ENCODE measurements around the gene GAS7. TPM values are rescaled to one million over a fixed set of nuclear protein-coding genes. Genes with fewer than 3 reads are reported as not detected.

The GAS7 gene
- total RNA-seq, 1 donor from 2014 or later = 0.16 TPM

DNA sequence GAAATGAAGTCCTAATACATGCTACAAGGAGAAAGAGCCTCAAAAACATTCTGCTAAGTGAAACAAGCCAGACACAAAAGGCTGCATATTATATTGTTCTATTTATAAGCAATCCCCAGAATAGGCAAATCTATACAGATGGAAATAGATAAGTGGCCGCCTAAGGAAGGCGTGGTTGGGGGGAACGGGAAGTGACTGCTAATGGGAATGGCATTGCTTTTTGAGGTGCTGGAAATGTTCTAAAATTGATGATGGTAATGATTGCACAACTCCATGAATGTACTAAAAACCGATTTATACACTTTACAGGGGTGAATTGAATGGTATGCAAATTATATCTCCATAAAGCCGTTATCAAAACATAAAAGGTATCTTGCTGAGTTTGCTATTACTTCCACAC, 67.7 kb downstream of the GAS7 start:
- no peak for DNase-seq (ENCODE audit: low spot score)
- intact Hi-C loops (cut with micrococcal nuclease) = no loop called here
- no peaks in the 10 kb centered on the region for H3K36me3 Mint-ChIP-seq (ENCODE audit: low read depth)
- peaks cover 4% of the 10 kb centered on the region for H3K27me3 Mint-ChIP-seq (ENCODE audit: insufficient read depth)
- no peak overlapping the region for H3K4me3 Mint-ChIP-seq
- no peak overlapping the region for H3K27ac Mint-ChIP-seq
- H3K9me3 Mint-ChIP-seq = no peaks in the 10 kb centered on the region
- no peaks in the 10 kb centered on the region for H3K4me1 Mint-ChIP-seq (ENCODE audit: low read depth)

DNA sequence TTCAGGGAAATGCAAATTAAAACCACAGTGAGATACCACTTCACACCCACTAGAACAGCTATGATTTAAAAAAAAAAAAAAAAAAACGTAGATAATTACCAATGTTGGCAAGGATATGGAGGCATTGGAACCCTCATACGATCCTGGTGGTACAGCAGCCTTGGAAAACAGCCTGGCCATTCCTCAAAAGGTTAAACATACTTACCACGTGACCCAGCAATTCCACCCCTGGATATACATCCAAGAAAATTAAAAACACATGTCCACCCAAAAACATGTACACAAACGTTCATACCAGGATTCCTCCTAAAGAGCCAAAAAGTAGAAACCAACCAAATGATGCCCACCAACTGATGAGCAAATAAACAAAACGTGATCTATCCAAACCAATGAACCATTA, 68.1 kb downstream of the GAS7 start:
- peaks cover 3% of the 10 kb centered on the region for H3K27me3 Mint-ChIP-seq (ENCODE audit: insufficient read depth)

DNA sequence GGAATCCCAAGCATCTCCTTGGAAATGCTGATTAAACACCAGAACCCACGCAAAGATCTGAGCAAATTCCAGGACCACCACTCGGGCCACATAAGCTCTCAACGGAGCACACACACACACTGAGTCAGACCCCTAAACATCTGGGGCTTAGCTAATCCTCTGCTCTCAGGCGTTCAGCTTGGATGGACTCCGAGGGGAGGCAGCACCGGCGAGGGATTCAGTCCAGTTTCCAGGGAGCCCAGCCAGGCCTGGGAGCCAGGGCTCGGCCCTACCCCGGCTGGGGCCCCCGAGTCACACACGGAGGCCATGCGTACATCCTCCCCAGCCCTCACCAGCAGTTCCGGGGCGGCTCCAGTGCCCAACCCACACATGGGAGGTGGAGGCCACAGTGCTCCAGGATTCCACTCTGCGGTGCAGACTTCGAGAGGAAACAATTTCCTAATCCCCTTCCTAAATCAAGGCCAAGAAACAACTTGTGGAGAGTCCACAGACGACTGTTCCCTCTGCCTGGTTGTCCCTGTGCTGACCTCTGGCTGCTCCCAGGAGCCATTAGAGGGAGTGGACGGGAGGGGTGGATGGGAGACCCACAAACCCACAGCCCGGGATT, 70.5 kb downstream of the GAS7 start:
- H3K27me3 Mint-ChIP-seq (ENCODE audit: insufficient read depth) = peaks cover 3% of the 10 kb centered on the region
- no peaks in the 10 kb centered on the region for H3K36me3 Mint-ChIP-seq (ENCODE audit: low read depth)
- H3K4me1 Mint-ChIP-seq (ENCODE audit: low read depth) = no peaks in the 10 kb centered on the region
- H3K27ac Mint-ChIP-seq = no peak overlapping the region
- no peaks in the 10 kb centered on the region for H3K9me3 Mint-ChIP-seq
- DNase-seq (ENCODE audit: low spot score) = no peak
- intact Hi-C loops (cut with micrococcal nuclease) = no loop called here
- no peak overlapping the region for H3K4me3 Mint-ChIP-seq

More for the DNA sequence above, 68.1 kb downstream of the GAS7 start:
- no peaks in the 10 kb centered on the region for H3K4me1 Mint-ChIP-seq (ENCODE audit: low read depth)
- H3K9me3 Mint-ChIP-seq = no peaks in the 10 kb centered on the region
- intact Hi-C loops (cut with micrococcal nuclease) = no loop called here
- no peak for DNase-seq (ENCODE audit: low spot score)
- no peak overlapping the region for H3K4me3 Mint-ChIP-seq
- no peak overlapping the region for H3K27ac Mint-ChIP-seq
- H3K36me3 Mint-ChIP-seq (ENCODE audit: low read depth) = no peaks in the 10 kb centered on the region

DNA sequence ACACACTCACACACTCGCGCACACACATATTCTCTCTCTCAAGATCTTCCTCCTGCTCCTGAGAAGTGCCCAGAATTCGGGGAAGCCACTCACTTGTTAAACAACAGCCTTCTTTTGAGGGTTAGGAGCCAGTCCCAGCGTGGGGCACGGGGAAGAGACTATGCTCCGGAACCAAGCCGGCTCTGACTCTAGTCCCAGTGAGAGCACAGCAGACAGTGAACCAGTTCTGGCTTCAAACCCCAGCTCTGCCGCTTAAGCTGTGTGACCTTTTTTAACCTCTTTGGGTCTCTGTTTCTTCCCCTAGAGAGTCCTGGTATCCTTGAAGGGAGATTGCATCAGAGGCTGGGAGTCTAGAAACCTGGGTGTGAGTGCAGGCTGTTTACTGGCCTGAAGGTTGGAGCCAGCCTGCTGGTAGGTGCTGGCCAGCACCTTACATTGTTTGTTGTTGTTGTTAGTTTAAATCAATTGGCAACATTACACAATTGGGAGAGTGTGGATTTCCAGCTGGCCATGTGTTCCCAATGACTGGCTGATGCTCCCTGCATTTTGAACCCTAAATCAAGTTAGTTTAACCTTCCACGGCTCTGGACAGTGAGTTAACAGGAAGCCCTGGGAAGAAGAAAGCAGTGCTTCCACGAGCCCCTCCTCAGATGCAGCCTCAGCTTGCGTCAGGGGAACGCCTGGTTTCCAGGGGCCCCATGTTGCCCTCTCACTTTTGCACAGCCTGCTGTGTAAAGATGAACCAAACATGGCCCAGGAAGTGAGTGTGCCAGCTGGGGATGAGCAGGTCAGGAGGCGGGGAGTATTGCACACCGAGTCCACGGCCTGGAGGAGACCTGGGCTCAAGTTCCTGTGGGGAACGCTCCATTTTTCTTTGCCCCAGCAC, 71.5 kb downstream of the GAS7 start:
- DNase-seq (ENCODE audit: low spot score) = no peak
- Mint-ChIP-seq H3K27me3 (ENCODE audit: insufficient read depth) (no peaks in the 10 kb centered on the region), H3K4me3 (no peak overlapping the region), H3K4me1 (ENCODE audit: low read depth) (peaks cover 6% of the 10 kb centered on the region), H3K27ac (no peak overlapping the region), H3K9me3 (no peaks in the 10 kb centered on the region), H3K36me3 (ENCODE audit: low read depth) (no peaks in the 10 kb centered on the region)
- intact Hi-C loops (cut with micrococcal nuclease) = no loop called here

DNA sequence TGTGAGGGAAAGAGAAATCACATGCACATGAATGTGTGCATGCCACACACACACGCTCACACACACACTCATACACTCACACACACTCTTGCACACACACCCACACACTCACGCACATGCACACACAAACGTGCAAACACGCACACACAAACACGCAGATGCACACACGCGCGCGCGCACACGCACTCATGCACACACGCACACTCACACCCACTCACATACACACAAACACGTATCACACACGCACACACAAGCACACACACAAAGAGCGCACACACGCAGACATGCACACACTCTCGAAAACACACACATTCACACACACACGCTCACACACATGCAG, 72.2 kb downstream of the GAS7 start:
- Mint-ChIP-seq H3K27me3 (ENCODE audit: insufficient read depth) (no peaks in the 10 kb centered on the region), H3K36me3 (ENCODE audit: low read depth) (no peaks in the 10 kb centered on the region), H3K4me1 (ENCODE audit: low read depth) (peaks cover 8% of the 10 kb centered on the region), H3K27ac (no peak overlapping the region), H3K4me3 (no peak overlapping the region), H3K9me3 (no peaks in the 10 kb centered on the region)
- DNase-seq (ENCODE audit: low spot score) = no peak
- intact Hi-C loops (cut with micrococcal nuclease) = no loop called here

DNA sequence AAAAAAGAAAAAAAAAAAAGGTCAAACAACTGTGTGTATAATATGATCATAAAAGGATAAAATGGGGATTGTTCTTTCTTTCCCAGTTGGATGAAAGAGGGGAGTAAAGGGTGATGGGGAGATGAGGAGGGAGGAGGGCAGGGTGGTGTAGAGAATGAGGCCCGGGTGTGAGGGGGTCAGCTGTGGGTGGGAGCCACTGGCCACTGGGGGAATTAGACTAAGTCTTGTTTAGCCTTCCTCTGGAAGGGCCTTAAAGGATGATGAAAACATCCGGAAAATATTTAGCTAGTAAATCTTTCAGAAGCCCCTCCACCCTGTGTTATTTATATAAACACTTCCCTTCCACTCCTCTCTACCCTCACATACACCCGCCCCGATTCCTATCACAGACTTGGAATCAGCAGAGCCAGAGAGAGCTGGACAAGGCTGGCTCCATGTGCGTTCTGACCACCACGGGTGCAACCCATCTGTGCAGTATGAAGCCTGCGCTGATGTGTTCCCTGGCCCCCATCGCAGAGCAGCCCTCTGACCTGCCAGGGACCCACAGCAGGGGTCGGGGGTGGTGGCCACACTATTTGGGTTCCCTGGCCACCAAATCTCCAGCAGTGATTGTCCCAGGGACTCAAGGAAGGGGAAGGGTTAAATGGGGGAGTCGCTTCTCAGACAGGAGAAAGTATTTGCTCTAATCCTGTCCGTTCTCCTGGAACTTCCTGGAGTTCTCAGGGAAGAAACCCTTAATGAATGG, 72.7 kb downstream of the GAS7 start:
- intact Hi-C loops (cut with micrococcal nuclease) = no loop called here
- Mint-ChIP-seq H3K4me1 (ENCODE audit: low read depth) (peaks cover 8% of the 10 kb centered on the region), H3K27ac (no peak overlapping the region)

DNA sequence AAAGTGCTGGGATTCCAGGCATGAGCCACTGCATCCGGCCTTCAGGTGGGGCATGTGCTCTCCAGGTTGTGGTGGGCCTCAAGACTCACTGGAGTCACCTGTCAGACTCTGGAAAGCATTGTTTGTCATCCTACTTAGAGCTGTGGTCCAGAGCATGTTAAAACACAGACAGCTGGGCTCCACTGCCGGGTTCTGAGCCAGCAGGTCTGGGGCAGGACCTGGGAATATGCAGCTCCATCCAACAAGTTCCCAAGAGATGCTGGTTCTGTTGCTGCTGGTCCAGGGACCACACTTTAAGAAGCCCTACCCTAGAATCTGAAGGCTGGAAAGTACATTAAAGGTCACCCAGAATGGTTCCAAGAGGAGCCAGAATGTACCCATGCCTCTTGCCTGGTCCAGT, 75.3 kb downstream of the GAS7 start:
- no peaks in the 10 kb centered on the region for H3K9me3 Mint-ChIP-seq
- intact Hi-C loops (cut with micrococcal nuclease) = no loop called here
- no peaks in the 10 kb centered on the region for H3K36me3 Mint-ChIP-seq (ENCODE audit: low read depth)
- no peaks in the 10 kb centered on the region for H3K27me3 Mint-ChIP-seq (ENCODE audit: insufficient read depth)
- peaks cover 21% of the 10 kb centered on the region for H3K4me1 Mint-ChIP-seq (ENCODE audit: low read depth)
- no peak overlapping the region for H3K27ac Mint-ChIP-seq
- H3K4me3 Mint-ChIP-seq = no peak overlapping the region
- no peak for DNase-seq (ENCODE audit: low spot score)

More for the DNA sequence above, 72.7 kb downstream of the GAS7 start:
- no peak for DNase-seq (ENCODE audit: low spot score)
- Mint-ChIP-seq H3K4me3 (no peak overlapping the region), H3K9me3 (no peaks in the 10 kb centered on the region), H3K27me3 (ENCODE audit: insufficient read depth) (no peaks in the 10 kb centered on the region), H3K36me3 (ENCODE audit: low read depth) (no peaks in the 10 kb centered on the region)

DNA sequence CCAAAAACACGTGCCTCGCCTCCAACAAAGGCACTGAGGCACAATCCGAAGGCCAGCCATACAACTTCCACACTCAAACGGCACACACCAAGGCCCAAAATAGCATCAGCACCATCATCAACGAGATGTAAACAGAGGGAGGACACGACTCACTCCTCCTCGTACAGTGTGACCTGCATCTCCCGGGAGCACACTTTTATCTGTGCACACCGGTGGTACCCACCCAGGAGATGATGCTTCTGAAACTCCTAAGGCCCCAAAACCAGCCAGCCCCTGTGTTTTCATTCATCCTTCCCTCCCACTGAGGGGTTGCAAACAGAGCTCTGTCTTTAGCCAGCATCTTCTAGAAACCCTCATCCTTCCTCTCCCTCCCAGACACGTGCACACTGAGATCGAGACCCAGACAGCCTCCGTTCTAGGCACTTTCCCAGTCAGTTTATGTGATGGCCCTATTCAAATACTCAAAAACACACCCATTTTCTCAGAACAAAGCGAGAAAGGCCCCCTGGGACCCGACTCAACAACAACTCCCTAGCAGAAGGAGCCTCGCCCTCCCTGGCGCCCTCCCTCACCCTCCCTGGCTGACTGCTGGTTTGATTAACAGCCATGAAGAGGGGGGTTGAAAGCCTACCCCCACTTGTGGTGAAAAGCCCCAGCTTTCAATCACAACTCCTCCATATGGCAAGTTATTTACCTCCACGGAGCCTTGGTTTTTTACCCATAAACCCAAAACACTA, 76.3 kb downstream of the GAS7 start:
- Mint-ChIP-seq H3K4me1 (ENCODE audit: low read depth) (peaks cover 21% of the 10 kb centered on the region), H3K27me3 (ENCODE audit: insufficient read depth) (peaks cover 1% of the 10 kb centered on the region), H3K36me3 (ENCODE audit: low read depth) (no peaks in the 10 kb centered on the region), H3K27ac (no peak overlapping the region), H3K9me3 (no peaks in the 10 kb centered on the region), H3K4me3 (no peak overlapping the region)
- intact Hi-C loops (cut with micrococcal nuclease) = no loop called here
- no peak for DNase-seq (ENCODE audit: low spot score)

DNA sequence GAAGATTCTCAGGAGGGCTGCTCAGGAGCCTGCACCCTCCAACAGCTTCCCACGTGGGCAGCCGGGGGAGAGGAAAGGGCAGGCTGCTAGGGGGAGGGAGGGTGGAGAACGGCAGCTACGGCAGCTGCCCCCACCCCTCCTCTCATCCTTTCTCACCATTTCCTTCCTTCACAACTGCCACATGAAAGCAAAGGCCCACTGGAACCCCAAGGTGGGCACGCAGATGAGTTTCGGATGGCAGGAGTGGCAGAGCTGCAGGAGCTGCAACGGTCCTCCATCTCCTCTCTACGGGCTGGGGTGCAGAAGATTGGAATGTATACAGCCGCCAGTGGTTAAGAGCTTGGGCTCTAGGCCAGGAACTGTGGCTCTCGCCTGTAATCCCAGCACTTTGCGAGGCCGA, 77.7 kb downstream of the GAS7 start:
- Mint-ChIP-seq H3K36me3 (ENCODE audit: low read depth) (no peaks in the 10 kb centered on the region), H3K27ac (no peak overlapping the region), H3K4me3 (no peak overlapping the region), H3K9me3 (no peaks in the 10 kb centered on the region), H3K4me1 (ENCODE audit: low read depth) (peaks cover 21% of the 10 kb centered on the region), H3K27me3 (ENCODE audit: insufficient read depth) (peaks cover 4% of the 10 kb centered on the region)
- intact Hi-C loops (cut with micrococcal nuclease) = no loop called here
- DNase-seq (ENCODE audit: low spot score) = no peak

DNA sequence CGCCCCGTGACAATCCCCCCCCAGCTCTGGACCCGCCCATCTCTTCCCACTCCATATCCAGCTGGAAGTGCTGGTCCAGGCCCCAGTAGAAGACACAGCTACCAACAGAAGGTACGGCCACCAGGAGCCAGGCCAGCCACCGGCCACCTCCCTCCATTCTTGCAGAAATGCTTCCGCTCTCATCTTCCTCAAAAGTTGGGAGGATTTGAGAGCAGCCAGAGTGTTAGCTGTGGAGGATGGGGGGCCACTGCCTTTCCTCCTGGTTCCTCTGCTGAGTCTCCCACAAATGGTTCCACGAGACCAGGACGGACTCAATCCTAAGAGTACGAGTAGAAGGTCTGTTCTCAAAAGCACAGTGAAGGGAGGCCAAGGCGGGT, 78.3 kb downstream of the GAS7 start:
- no peak for DNase-seq (ENCODE audit: low spot score)
- Mint-ChIP-seq H3K27ac (no peak overlapping the region), H3K4me3 (no peak overlapping the region), H3K36me3 (ENCODE audit: low read depth) (no peaks in the 10 kb centered on the region), H3K27me3 (ENCODE audit: insufficient read depth) (peaks cover 4% of the 10 kb centered on the region), H3K9me3 (no peaks in the 10 kb centered on the region), H3K4me1 (ENCODE audit: low read depth) (peaks cover 27% of the 10 kb centered on the region)
- intact Hi-C loops (cut with micrococcal nuclease) = no loop called here

DNA sequence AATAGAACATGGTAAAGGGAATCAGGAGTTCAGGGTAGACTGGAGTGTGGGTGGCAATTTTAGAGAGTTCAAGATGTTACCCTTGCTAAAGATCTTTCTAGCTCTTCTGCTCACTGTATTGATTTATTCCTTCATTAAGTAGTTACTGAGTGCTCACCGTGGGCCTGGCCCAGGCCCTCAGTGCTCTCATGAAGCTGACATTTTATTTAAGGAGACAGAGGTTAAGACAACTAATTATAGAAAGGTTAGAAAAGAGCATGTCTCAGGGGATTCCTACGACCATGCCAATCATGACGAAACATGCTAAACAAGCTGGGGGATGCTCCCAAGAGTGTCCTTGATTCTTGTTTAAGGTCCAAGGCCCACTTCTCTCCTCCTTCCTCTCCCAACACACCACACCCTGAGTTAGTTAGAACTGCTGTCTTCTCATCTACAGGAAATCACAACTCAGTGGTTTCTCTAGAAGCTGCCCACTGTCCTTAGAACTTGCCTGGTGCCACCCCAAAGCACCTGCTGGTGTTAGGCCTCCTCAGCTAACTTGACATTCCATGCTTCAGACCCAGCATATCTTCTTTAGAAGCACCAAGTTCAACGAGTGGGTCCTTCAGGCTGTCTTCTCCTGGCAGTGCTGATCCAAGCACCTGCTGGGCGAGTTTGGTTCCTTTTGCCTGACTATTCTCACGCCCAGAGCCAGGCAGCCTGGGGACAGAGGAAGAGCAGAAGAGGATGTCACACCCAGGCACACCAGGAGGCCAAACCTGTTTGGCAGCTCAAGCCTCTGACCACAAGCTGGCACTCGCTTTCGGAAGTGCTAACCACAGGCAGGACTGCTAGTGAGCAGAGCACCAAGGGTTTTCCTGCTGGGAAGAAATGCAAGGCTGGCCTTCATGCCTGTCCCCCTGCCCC, 79.0 kb downstream of the GAS7 start:
- Mint-ChIP-seq H3K9me3 (no peaks in the 10 kb centered on the region), H3K4me1 (ENCODE audit: low read depth) (peaks cover 34% of the 10 kb centered on the region), H3K4me3 (no peak overlapping the region), H3K27me3 (ENCODE audit: insufficient read depth) (peaks cover 8% of the 10 kb centered on the region), H3K27ac (no peak overlapping the region), H3K36me3 (ENCODE audit: low read depth) (no peaks in the 10 kb centered on the region)
- intact Hi-C loops (cut with micrococcal nuclease) = loop anchor here (10.0 kb wide), 1 partner anchor 75 kb away; the partner anchor contains the start of gene GAS7
- DNase-seq (ENCODE audit: low spot score) = no peak

DNA sequence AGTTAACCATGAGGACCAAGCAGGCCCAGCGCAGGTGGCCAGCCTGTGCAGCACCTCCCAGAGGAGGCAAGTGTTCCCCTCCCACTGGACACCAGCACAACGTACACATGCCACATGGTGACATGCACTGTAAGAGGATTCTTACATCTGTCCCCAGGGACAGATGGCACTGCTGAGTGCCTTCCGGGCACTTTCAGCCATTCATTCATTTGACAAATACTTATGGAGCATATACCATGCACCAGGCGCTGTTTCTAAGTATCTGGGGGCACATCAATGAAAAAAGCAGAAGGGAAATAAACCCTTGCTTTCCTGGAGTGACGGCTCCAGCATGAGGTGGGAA, 79.6 kb downstream of the GAS7 start:
- peaks cover 37% of the 10 kb centered on the region for H3K4me1 Mint-ChIP-seq (ENCODE audit: low read depth)

More for the DNA sequence above, 79.6 kb downstream of the GAS7 start:
- Mint-ChIP-seq H3K36me3 (ENCODE audit: low read depth) (no peaks in the 10 kb centered on the region), H3K27ac (no peak overlapping the region), H3K9me3 (no peaks in the 10 kb centered on the region), H3K27me3 (ENCODE audit: insufficient read depth) (peaks cover 8% of the 10 kb centered on the region), H3K4me3 (no peak overlapping the region)
- DNase-seq (ENCODE audit: low spot score) = no peak
- intact Hi-C loops (cut with micrococcal nuclease) = loop anchor here (10.0 kb wide), 1 partner anchor 76 kb away; the partner anchor contains the start of gene GAS7
